Stimulated activated CD8-positive, alpha-beta memory T cell treated with anti-CD3 and anti-CD28 coated beads, Interleukin-4, amount 100 ng/mL, for 48 hours (primary cell): Measurements from ENCODE around the gene TMEM190.
A peak's percentile ranks its signal among the peaks of the same experiment; 100 is the strongest.
"Not testable (repeated sequence)": the region's sequence is repeated elsewhere in the genome, so short reads cannot be mapped to it uniquely, and the experiment has no call there.

Experiments used
- DNase-seq: peaks from one replicate; pipeline ENCODE4 v3.0.0-alpha.2; 2020

TMEM190 gene

GRCh38 chr19:55391702-55392615 lies 15.3 kb downstream of the TMEM190 start:
- no peak for DNase-seq

GRCh38 chr19:55392820-55393761 lies 16.5 kb downstream of the TMEM190 start:
- no peak for DNase-seq

- DNase-seq = no peak
These were observed 21.7 kb downstream of the TMEM190 start for GRCh38 chr19:55398200-55398925.

- no peak for DNase-seq
These were observed 23.9 kb downstream of the TMEM190 start for GRCh38 chr19:55400281-55401087.

GRCh38 chr19:55401390-55401789 lies 24.8 kb downstream of the TMEM190 start:
- DNase-seq = not testable (repeated sequence)

- no peak for DNase-seq
These were observed 25.9 kb downstream of the TMEM190 start for GRCh38 chr19:55402509-55402908.

- no peak for DNase-seq
These were observed 29.0 kb downstream of the TMEM190 start for GRCh38 chr19:55405638-55406037.

- no peak for DNase-seq
These were observed 29.6 kb downstream of the TMEM190 start for GRCh38 chr19:55406091-55406825.

GRCh38 chr19:55406826-55407549 lies 30.4 kb downstream of the TMEM190 start:
- peak; percentile 53 for DNase-seq

GRCh38 chr19:55407550-55407799 lies 30.8 kb downstream of the TMEM190 start, which contains the start of gene UBE2S:
Gene UBE2S, minus strand, starts transcription at chr19:55407788. Its CDS starts 199 bp downstream, at chr19:55407589.
- not testable (repeated sequence) for DNase-seq

GRCh38 chr19:55407800-55408532 lies 31.3 kb downstream of the TMEM190 start:
- DNase-seq = peak; percentile 96

GRCh38 chr19:55408533-55408872 lies 31.9 kb downstream of the TMEM190 start:
- no peak for DNase-seq

GRCh38 chr19:55409179-55409578 lies 32.6 kb downstream of the TMEM190 start:
- not testable (repeated sequence) for DNase-seq

GRCh38 chr19:55410168-55410567 lies 33.5 kb downstream of the TMEM190 start:
- no peak for DNase-seq

GRCh38 chr19:55418185-55418584 lies 41.6 kb downstream of the TMEM190 start:
- peak; percentile 59 for DNase-seq

- DNase-seq = no peak
These were observed 42.5 kb downstream of the TMEM190 start for GRCh38 chr19:55419103-55419502.

- no peak for DNase-seq
These were observed 43.1 kb downstream of the TMEM190 start for GRCh38 chr19:55419624-55420236.

GRCh38 chr19:55421281-55421680 lies 44.7 kb downstream of the TMEM190 start:
- not testable (repeated sequence) for DNase-seq

GRCh38 chr19:55423225-55424005 lies 46.8 kb downstream of the TMEM190 start:
- no peak for DNase-seq
